Neutrophil (primary cell): Measurements from ENCODE around the gene PNMA6A.

Experiments used
- H3K27ac ChIP-seq: fragments of 200-600 bp; sonication (generic); 2 replicates; pipeline ENCODE4 v1.5.1; 2016; ENCODE audit warnings: mild to moderate bottlenecking, moderate library complexity
- H3K27me3 ChIP-seq: fragments of 200-600 bp; sonication (generic); 2 replicates; pipeline ENCODE4 v1.6.0; 2016; ENCODE audit warnings: mild to moderate bottlenecking
- H3K36me3 ChIP-seq: fragments of 200-600 bp; sonication (generic); 2 replicates; pipeline ENCODE4 v1.5.1; 2017
- H3K4me1 ChIP-seq, 2 experiments: fragments of 200-600 bp in 1 of 2; sonication (generic) in 1 of 2; 1 replicate in 1 of 2; 2 replicates in 1 of 2; pipeline versions ENCODE4 v1.5.1 to v1.6.1; 2013 to 2016; ENCODE audit warnings: low read depth in 1 of 2, low read length in 1 of 2, mild to moderate bottlenecking in 1 of 2, moderate library complexity in 1 of 2; ENCODE audit not compliant: control insufficient read depth in 1 of 2, insufficient read depth in 1 of 2
- H3K4me3 ChIP-seq, 2 experiments: fragments of 200-600 bp in 1 of 2; sonication (generic) in 1 of 2; 1 replicate in 1 of 2; 2 replicates in 1 of 2; pipeline ENCODE4 v1.5.1; 2013 to 2016; ENCODE audit warnings: low read depth in 1 of 2, low read length in 1 of 2, mild to moderate bottlenecking in 1 of 2, moderate library complexity in 1 of 2
- H3K9me3 ChIP-seq: fragments of 200-600 bp; sonication (generic); 2 replicates; pipeline ENCODE4 v1.5.1; 2016
- CTCF ChIP-seq: fragments of 200-600 bp; sonication (generic); IDR thresholded peaks from 2 replicates; pipeline ENCODE4 v1.5.1; 2016; ENCODE audit warnings: antibody characterized with exemption

The PNMA6A gene

GRCh38 chrX:153049093-153049492 is 23.2 kb upstream of the PNMA6A start:
- Histone ChIP-seq H3K27ac (no peak overlapping the region), H3K9me3 (no peaks in the 10 kb centered on the region), H3K4me3 (no peak overlapping the region), H3K4me1 (no peaks in the 10 kb centered on the region), H3K27me3 (peaks cover 2% of the 10 kb centered on the region), H3K36me3 (no peaks in the 10 kb centered on the region)
- TF ChIP-seq CTCF = no peak

- Histone ChIP-seq H3K27me3 (peaks cover 36% of the 10 kb centered on the region), H3K36me3 (no peaks in the 10 kb centered on the region), H3K4me3 (no peak overlapping the region), H3K27ac (no peak overlapping the region), H3K4me1 (no peaks in the 10 kb centered on the region), H3K9me3 (no peaks in the 10 kb centered on the region)
- TF ChIP-seq CTCF = no peak
Measured at GRCh38 chrX:153052534-153052933, 19.7 kb upstream of the PNMA6A start.

GRCh38 chrX:153055871-153056749 is 16.1 kb upstream of the PNMA6A start, which contains the start of gene PNMA3:
Gene PNMA3, plus strand, starts transcription at chrX:153056470. Its CDS starts 586 bp downstream, at chrX:153057056.
- Histone ChIP-seq H3K4me1 (no peaks in the 10 kb centered on the region), H3K4me3 (no peak within 1 kb of the TSS), H3K27me3 (peaks cover 42% of the 10 kb centered on the region), H3K9me3 (no peaks in the 10 kb centered on the region), H3K36me3 (no peaks in the 10 kb centered on the region), H3K27ac (no peak within 1 kb of the TSS)
- TF ChIP-seq CTCF = no peak

GRCh38 chrX:153057281-153057680 is 15.0 kb upstream of the PNMA6A start:
- H3K4me3 ChIP-seq = no peak overlapping the region
- no peaks in the 10 kb centered on the region for H3K4me1 ChIP-seq
- peaks cover 42% of the 10 kb centered on the region for H3K27me3 ChIP-seq
- no peaks in the 10 kb centered on the region for H3K36me3 ChIP-seq
- H3K9me3 ChIP-seq = no peaks in the 10 kb centered on the region
- TF ChIP-seq CTCF = no peak
- no peak overlapping the region for H3K27ac ChIP-seq

GRCh38 chrX:153059191-153060094 is 12.8 kb upstream of the PNMA6A start:
- Histone ChIP-seq H3K27ac (no peak overlapping the region), H3K36me3 (no peaks in the 10 kb centered on the region), H3K4me1 (no peaks in the 10 kb centered on the region), H3K27me3 (peaks cover 37% of the 10 kb centered on the region), H3K9me3 (no peaks in the 10 kb centered on the region), H3K4me3 (no peak overlapping the region)
- no peak for TF ChIP-seq CTCF
